ENCODE results near the gene SWSAP1. TPM values are rescaled to one million over a fixed set of nuclear protein-coding genes. Genes with fewer than 3 reads are reported as not detected.
"Not testable (repeated sequence)": the region's sequence is repeated elsewhere in the genome, so short reads cannot be mapped to it uniquely, and the experiment has no call there.

Gene SWSAP1
- total RNA-seq, 1 donor from 2014 or later = 2.7 TPM

DNA sequence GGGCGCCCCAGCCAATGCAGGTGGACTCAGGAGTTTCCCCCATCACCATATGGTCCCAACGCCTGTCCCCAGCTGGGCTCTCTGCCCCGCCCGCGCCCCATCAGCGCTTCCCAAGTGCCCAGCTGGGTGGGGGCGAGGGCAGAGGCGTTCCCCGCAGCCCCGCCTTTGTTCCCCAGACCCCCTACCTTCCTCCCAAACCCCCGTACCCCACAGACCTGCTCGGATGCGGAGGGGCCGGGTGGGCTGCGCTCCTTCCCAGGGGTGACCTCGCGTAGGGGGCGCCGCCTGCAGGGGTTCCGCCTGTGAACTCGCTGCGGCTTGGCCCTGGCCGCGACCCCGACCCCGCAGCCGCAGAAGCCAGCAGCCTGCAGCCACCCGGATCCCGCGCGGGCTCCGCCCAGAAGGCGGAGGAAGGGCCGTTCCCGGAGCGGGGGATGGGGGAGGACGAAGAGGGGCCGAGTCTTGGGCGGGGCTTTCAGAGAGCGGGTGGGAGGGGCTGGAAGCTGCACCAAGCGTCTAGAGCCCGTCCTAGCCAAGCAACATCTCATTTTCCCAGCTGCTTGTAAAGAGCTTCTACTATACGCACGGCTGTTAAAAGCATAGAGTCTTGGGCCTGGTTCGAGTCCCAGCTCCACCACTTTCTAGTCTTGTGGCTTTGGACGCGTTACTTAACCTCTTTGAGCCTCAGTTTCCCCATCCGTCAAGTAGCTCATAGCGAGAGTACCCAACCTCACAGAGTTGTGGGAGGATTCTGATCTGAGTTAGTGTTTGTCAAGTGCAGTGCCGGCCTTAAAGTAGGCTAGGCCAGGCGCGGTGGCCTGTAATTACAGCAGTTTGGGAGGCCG, 35.0 kb upstream of the SWSAP1 start, which contains the start of gene RAB3D:
Gene RAB3D, minus strand, starts transcription at position 404 of the 845 bp plus-strand sequence. CDS start 2,258 bp downstream, outside the sequence.
- Mint-ChIP-seq H3K36me3 (peaks cover 24% of the 10 kb centered on the region), H3K27ac (peak within 1 kb of the TSS; percentile 50), H3K9me3 (no peaks in the 10 kb centered on the region), H3K27me3 (ENCODE audit: low read depth) (no peaks in the 10 kb centered on the region), H3K4me1 (peaks cover 12% of the 10 kb centered on the region), H3K4me3 (peak within 1 kb of the TSS; percentile 87)
- peak; percentile 84 to 87 for DNase-seq (ENCODE audit: low spot score in 2 of 2, unreplicated experiment in 2 of 2)
- TF ChIP-seq, protein P1, sequence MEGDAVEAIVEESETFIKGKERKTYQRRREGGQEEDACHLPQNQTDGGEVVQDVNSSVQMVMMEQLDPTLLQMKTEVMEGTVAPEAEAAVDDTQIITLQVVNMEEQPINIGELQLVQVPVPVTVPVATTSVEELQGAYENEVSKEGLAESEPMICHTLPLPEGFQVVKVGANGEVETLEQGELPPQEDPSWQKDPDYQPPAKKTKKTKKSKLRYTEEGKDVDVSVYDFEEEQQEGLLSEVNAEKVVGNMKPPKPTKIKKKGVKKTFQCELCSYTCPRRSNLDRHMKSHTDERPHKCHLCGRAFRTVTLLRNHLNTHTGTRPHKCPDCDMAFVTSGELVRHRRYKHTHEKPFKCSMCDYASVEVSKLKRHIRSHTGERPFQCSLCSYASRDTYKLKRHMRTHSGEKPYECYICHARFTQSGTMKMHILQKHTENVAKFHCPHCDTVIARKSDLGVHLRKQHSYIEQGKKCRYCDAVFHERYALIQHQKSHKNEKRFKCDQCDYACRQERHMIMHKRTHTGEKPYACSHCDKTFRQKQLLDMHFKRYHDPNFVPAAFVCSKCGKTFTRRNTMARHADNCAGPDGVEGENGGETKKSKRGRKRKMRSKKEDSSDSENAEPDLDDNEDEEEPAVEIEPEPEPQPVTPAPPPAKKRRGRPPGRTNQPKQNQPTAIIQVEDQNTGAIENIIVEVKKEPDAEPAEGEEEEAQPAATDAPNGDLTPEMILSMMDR (IDR thresholded peaks at IDR 0.05; ENCODE audit: unreplicated experiment) = no peak

DNA sequence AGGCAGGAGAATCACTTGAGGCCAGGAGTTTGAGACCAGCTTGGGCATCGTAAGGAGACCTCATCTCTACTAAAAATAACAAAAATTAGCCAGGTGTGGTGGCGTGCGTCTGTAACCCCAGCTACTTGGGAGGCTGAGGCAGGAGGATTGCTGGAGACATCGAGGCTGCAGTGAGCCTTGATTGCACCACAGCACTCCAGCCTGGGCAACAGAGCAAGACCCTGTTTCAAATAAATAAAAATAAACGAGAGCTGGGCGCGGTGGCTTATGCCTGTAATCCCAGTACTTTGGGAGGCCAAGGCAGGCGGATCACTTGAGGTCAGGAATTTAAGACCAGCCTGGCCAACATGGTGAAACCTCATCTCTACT, 34.4 kb upstream of the SWSAP1 start:
- H3K27me3 Mint-ChIP-seq (ENCODE audit: low read depth); H3K9me3 Mint-ChIP-seq; H3K27ac Mint-ChIP-seq; DNase-seq (ENCODE audit: low spot score in 2 of 2, unreplicated experiment in 2 of 2): not testable (repeated sequence)
- Mint-ChIP-seq H3K4me1 (peaks cover 14% of the 10 kb centered on the region), H3K36me3 (peaks cover 22% of the 10 kb centered on the region), H3K4me3 (peak overlapping the region; percentile 87)

DNA sequence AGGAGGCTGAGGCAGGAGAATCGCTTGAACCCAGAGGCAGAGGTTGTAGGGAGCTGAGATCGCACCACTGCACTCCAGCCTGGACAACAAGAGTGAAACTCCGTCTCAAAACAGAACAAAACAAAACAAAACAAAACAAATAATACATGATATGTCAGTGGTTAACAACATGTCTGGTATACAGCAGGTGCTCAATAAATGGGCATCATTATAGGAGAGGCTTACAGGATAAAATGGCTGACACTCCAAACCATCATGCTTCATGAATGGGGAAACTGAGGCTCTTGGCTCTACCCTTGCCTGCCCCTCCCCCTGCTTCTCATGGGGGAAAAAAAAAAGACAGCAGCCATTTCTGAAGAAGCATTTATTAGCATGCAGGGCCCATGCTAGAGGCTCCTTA, 32.0 kb upstream of the SWSAP1 start:
- peaks cover 32% of the 10 kb centered on the region for H3K4me1 Mint-ChIP-seq
- peaks cover 4% of the 10 kb centered on the region for H3K36me3 Mint-ChIP-seq
- H3K27me3 Mint-ChIP-seq (ENCODE audit: low read depth) = no peaks in the 10 kb centered on the region
- TF ChIP-seq, protein P1 (IDR thresholded peaks at IDR 0.05; ENCODE audit: unreplicated experiment) = no peak
- H3K9me3 Mint-ChIP-seq = no peaks in the 10 kb centered on the region
- H3K27ac Mint-ChIP-seq = peak overlapping the region; percentile 30
- H3K4me3 Mint-ChIP-seq = no peak overlapping the region
- no peak for DNase-seq (ENCODE audit: low spot score in 2 of 2, unreplicated experiment in 2 of 2)

DNA sequence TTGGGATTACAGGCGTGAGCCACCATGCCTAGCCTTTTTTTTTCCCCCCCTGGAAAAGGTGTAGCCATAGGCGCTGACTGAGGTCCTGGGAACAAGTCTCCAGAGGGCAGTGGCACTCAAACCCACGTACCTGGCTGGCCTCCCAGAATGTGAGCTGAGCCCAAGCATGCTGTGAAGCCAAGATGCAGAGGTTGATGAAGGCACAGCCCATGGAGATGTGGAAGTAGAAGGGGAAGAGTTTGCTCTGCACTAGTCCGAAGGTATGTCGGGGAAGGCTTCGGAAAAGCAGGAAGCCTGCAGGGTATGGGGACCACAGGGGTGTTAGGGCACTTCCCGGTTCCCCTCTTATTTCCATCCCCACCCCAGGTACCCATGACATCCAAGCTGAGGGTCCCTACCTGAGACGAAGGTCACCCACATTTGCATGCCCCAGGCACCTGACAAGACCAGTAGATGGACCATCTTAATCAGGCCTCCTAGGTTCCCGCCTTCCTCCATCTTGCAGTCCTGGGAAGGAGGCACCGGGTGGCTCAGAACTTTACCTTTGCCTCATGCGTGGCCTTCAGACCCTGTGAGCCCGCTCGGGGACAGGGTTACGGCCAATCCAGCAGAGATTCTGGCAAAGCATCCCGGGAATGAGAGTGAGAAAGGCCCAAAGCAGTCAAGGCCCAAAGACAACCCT, 29.2 kb upstream of the SWSAP1 start:
- TF ChIP-seq, protein P1 (IDR thresholded peaks at IDR 0.05; ENCODE audit: unreplicated experiment) = no peak
- peaks cover 10% of the 10 kb centered on the region for H3K9me3 Mint-ChIP-seq
- no peaks in the 10 kb centered on the region for H3K27me3 Mint-ChIP-seq (ENCODE audit: low read depth)
- no peak for DNase-seq (ENCODE audit: low spot score in 2 of 2, unreplicated experiment in 2 of 2)
- peaks cover 23% of the 10 kb centered on the region for H3K4me1 Mint-ChIP-seq
- H3K27ac Mint-ChIP-seq = peak overlapping the region; percentile 94
- H3K36me3 Mint-ChIP-seq = peaks cover 6% of the 10 kb centered on the region
- H3K4me3 Mint-ChIP-seq = peak overlapping the region; percentile 97

DNA sequence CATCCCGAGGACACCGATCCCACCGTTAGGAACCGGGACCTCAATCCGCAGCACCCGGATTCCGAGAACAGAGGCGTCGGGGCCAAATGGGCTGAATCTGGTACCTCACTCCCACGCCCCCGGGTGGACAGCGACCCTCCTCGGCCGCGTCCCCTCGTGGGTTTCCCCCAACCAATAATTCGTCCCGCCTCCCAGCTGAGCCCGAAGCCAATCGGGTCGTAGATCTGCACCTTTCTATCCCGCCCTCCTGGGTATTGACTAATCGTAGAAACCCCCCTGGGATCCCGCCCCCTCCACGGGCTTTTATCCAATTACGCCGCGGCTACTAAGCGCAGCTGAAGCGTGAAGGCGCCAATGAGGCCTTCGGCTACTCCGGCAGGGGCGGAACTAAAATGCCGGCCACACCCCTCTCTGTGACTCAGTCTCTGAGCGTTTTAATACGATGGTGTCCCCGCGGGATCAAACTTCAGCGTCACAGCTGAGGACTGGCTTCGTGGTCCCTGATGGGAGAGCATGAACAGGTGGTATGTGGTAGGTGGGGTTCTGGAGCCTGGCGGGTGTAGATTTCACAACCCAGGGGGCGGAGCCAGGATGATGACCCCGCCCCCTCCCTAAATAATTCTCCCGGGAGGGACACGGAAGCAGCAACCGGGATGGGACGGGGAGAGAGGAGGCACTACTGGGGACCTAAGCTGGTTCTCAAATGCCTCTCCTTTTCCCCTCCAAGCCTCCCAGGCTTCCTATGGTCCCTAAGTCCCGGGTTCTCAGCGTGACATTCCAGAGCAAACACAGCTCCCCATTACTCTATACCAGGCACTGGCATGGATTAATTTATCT, 28.1 kb upstream of the SWSAP1 start, which contains the start of the genes CCDC159 and TMEM205:
Gene CCDC159, plus strand, starts transcription at position 416 of the 837 bp plus-strand sequence. Its CDS starts 88 bp downstream, at position 504.
Gene TMEM205, minus strand, starts transcription at position 165 of the 837 bp plus-strand sequence. CDS start 649 bp downstream, outside the sequence.
- Mint-ChIP-seq H3K4me1 (peaks cover 23% of the 10 kb centered on the region), H3K27me3 (ENCODE audit: low read depth) (peaks cover 3% of the 10 kb centered on the region), H3K9me3 (peaks cover 10% of the 10 kb centered on the region), H3K27ac (peak within 1 kb of the TSS; percentile 94), H3K4me3 (peak within 1 kb of the TSS; percentile 97), H3K36me3 (peaks cover 6% of the 10 kb centered on the region)
- peak; percentile 95 to 96 for DNase-seq (ENCODE audit: low spot score in 2 of 2, unreplicated experiment in 2 of 2)
- TF ChIP-seq, protein P1 (IDR thresholded peaks at IDR 0.05; ENCODE audit: unreplicated experiment) = no peak
